ENCODE measurements around the gene NTHL1. TPM values are rescaled to one million over a fixed set of nuclear protein-coding genes. Genes with fewer than 3 reads are reported as not detected.

Gene NTHL1
- total and polyA plus RNA-seq, 10 of the 15 experiments (the other 5 are each of a cell fraction or from before 2014, with no cell fraction given): 0.85 to 54.7 (median 39.0) TPM

- TF ChIP-seq TCF3 (IDR thresholded peaks at IDR 0.05; ENCODE audit: borderline replicate concordance, insufficient read depth, low read depth, low read length): no peak
- no peak for TF ChIP-seq STAT3 (IDR thresholded peaks at IDR 0.05; ENCODE audit: low read depth, low read length)
- TF ChIP-seq HSF1 (IDR thresholded peaks at IDR 0.05; ENCODE audit: low read depth, low read length): no peak
- TF ChIP-seq LARP7 (IDR thresholded peaks at IDR 0.05): no peak
- no peak for TF ChIP-seq MEF2B (IDR thresholded peaks at IDR 0.05; ENCODE audit: partially characterized antibody, poor library complexity, severe bottlenecking)
- TF ChIP-seq EZH2 (IDR thresholded peaks at IDR 0.05; ENCODE audit: borderline replicate concordance, control insufficient read depth, low read depth, low read length): no peak
- no peak for TF ChIP-seq CHD4 (IDR thresholded peaks at IDR 0.05)
- no peak for TF ChIP-seq NR2F1 (conservative IDR thresholded peaks at IDR 0.05)
- no peaks in the 10 kb centered on the region for H3K9me3 ChIP-seq (replicated peaks; ENCODE audit: control insufficient read depth, insufficient read depth, low read length)
- ChIA-PET POLR2A (interaction anchor here (1.2 kb wide), 1 partner anchor 74 kb away, joined by 3 read pairs; no protein-coding TSS in a partner anchor), RAD21 (ENCODE audit: unreplicated experiment) (interaction anchor here (2.4 kb wide), 1 partner anchor 125 kb away, joined by 9 read pairs; no protein-coding TSS in a partner anchor), CTCF (interaction anchor here (1.0 kb wide), 1 partner anchor 125 kb away, joined by 4 read pairs; no protein-coding TSS in a partner anchor), SMC1A (ENCODE audit: uncharacterized antibody, unreplicated experiment) (no interaction called here)
- H3K4me2 ChIP-seq (ENCODE audit: control insufficient read depth, insufficient read depth): no peak overlapping the region
- no peak overlapping the region for H3K9ac ChIP-seq (ENCODE audit: control insufficient read depth, insufficient read depth, low read length)
- no peaks in the 10 kb centered on the region for H4K20me1 ChIP-seq (ENCODE audit: control insufficient read depth, insufficient read depth)
- no TSS peak for BruUV-seq (replicated peaks)
- intact Hi-C loops (cut with micrococcal nuclease; ENCODE audit: unreplicated experiment): no loop called here
- no peaks in the 10 kb centered on the region for H3K36me3 ChIP-seq (ENCODE audit: control insufficient read depth in 2 of 2, insufficient read depth in 2 of 2, low read length in 1 of 2)
- H3K79me2 ChIP-seq (ENCODE audit: control insufficient read depth, insufficient read depth, low read length): peaks cover 4% of the 10 kb centered on the region
- DNase-seq (ENCODE audit: low read depth, low spot score) (no peak), ATAC-seq (no peak), FAIRE-seq (no peak)
- no peak overlapping the region for H2AFZ ChIP-seq (ENCODE audit: control insufficient read depth, low read depth, low read length)
- WGBS (ENCODE audit: insufficient coverage, insufficient replicate concordance, low lambda C conversion rate, missing lambda C conversion rate): 69% methylated on average over 24 of the region's 24 CpGs
- H3K4me3 ChIP-seq: no peak overlapping the region
- H3K27ac ChIP-seq (ENCODE audit: control insufficient read depth, insufficient read depth): no peak overlapping the region
- peaks cover 3 to 8% of the 10 kb centered on the region in 2 experiments; a peak in 3 of 4 replicates for H3K27me3 ChIP-seq (replicated peaks in 1 of 2; ENCODE audit: control insufficient read depth in 2 of 2, insufficient read depth in 2 of 2, low read length in 1 of 2)
- H3K4me1 ChIP-seq (ENCODE audit: control insufficient read depth, insufficient read depth, low read length): peaks cover 5% of the 10 kb centered on the region
- in situ Hi-C loops (cut with MboI): loop anchor here (10.0 kb wide), 1 partner anchor 479 kb away; no protein-coding TSS in a partner anchor
Observed at GRCh38 chr16:2015117-2015946, 32.3 kb downstream of the NTHL1 start.
